Transverse colon (tissue), 4 donors: ENCODE data around the gene PCDH12. TPM values are rescaled to one million over a fixed set of nuclear protein-coding genes. Genes with fewer than 3 reads are reported as not detected.

Experiments used
- DNase-seq: peaks from one replicate; pipeline ENCODE4 v3.0.0-alpha.2; 2019
- H3K27ac ChIP-seq, 4 donors: fragments of 200-600 bp; sonication (generic); 2 replicates each; pipeline ENCODE4 v1.5.1; 2016 to 2018; ENCODE audit warnings: inconsistent platforms in 4 of 4
- H3K27me3 ChIP-seq: fragments of 200-600 bp; sonication (generic); 2 replicates; pipeline ENCODE4 v1.5.1; 2017; ENCODE audit warnings: inconsistent platforms
- H3K36me3 ChIP-seq, 4 donors: fragments of 200-600 bp; sonication (generic); 2 replicates each; pipeline ENCODE4 v1.5.1; 2017 to 2019; ENCODE audit warnings: inconsistent platforms in 4 of 4
- H3K4me1 ChIP-seq, 4 donors: fragments of 200-600 bp; sonication (generic); 2 replicates each; pipeline ENCODE4 v1.5.1; 2017 to 2020; ENCODE audit warnings: inconsistent platforms in 4 of 4
- H3K4me3 ChIP-seq, 4 donors: fragments of 200-600 bp; sonication (generic); 1 replicate in 1 of 4; 2 replicates in 3 of 4; pipeline versions ENCODE4 v1.5.1 to v1.6.1; 2017 to 2019; ENCODE audit warnings: inconsistent platforms in 4 of 4
- H3K9me3 ChIP-seq, 2 donors: fragments of 200-600 bp; sonication (generic); 2 replicates each; pipeline ENCODE4 v1.5.1; 2017 to 2019; ENCODE audit warnings: inconsistent platforms in 2 of 2
- CTCF ChIP-seq, 5 experiments: fragments of 200-600 bp in 3 of 5; fragments of 450-650 bp in 2 of 5; sonication (generic) in 3 of 5; IDR thresholded peaks; 1 replicate in 2 of 5; 2 replicates in 3 of 5; pipeline ENCODE4 v1.5.1; 2016 to 2017; ENCODE audit warnings: antibody characterized with exemption in 5 of 5, inconsistent platforms in 3 of 5, mild to moderate bottlenecking in 2 of 5, moderate library complexity in 1 of 5
- EP300 ChIP-seq: sonication (generic); formaldehyde crosslinking; IDR thresholded peaks from one replicate; pipeline ENCODE4 v1.6.1; 2017; ENCODE audit warnings: antibody characterized with exemption, low read depth
- POLR2A ChIP-seq: fragments of 450-650 bp; IDR thresholded peaks from one replicate; pipeline ENCODE4 v1.6.1; 2016; ENCODE audit warnings: antibody characterized with exemption, mild to moderate bottlenecking, moderate library complexity
- POLR2AphosphoS5 ChIP-seq, 3 donors: sonication (generic); formaldehyde crosslinking; IDR thresholded peaks; one replicate each; pipeline ENCODE4 v1.6.1; 2016; ENCODE audit warnings: antibody characterized with exemption in 3 of 3
- WGBS, 2 donors: methylation state at CpG; one replicate each; pipeline ENCODE4 v1.1.5; 2018; ENCODE audit warnings: low coverage in 1 of 2; 5-methylcytosine and 5-hydroxymethylcytosine counted together
- in situ Hi-C, 4 donors: fragments of 200-750 bp; cut with MboI; loops; one replicate each; pipeline versions ENCODE4 v1.15.0 to v1.15.1; 2017; ENCODE audit warnings: low sequenced_read_pairs in 3 of 4, low pct_ligation_motif_present in 1 of 4, low pct_unique_long_range_greater_than_20kb in 1 of 4
- intact Hi-C: fragments of 100-400 bp; cut with DNase I; formaldehyde crosslinking; loops from one replicate; pipeline ENCODE4 v1.15.1; 2023; ENCODE audit warnings: low total_unique reads
- total RNA-seq, 4 donors: library from RNA; depleted of rRNA; stranded (reverse); fragments of >200 nt; gene quantifications; one replicate each; pipeline ENCODE4 v1.1.0, GENCODE V29; 2016

PCDH12 gene
- total RNA-seq, 4 donors from 2014 or later = 0.37 to 0.95 (median 0.68) TPM; not detected in 1

- H3K27ac ChIP-seq = no peak overlapping the region
- 80% methylated on average over 2 to 6 of the region's 6 CpGs for WGBS, 2 donors
- H3K4me3 ChIP-seq = no peak overlapping the region
- in situ Hi-C loops = loop anchor here in 2 of 4 donors (10.0 to 25.0 kb wide), 2 partner anchors 144 to 336 kb away; partner anchors contain the start of gene SPRY4 (in 1 of the 2)
- H3K27me3 ChIP-seq = no peaks in the 10 kb centered on the region
- H3K4me1 ChIP-seq = no peaks in the 10 kb centered on the region
- peaks cover 0 to 17% (median 9%) of the 10 kb centered on the region in 4 donors for H3K36me3 ChIP-seq
- intact Hi-C loops = no loop called here
- no peak for TF ChIP-seq EP300
- TF ChIP-seq CTCF (IDR thresholded peaks at IDR 0.05) = no peak
- no peak for TF ChIP-seq POLR2AphosphoS5 (IDR thresholded peaks at IDR 0.05)
- DNase-seq = no peak
- no peaks in the 10 kb centered on the region for H3K9me3 ChIP-seq
These were observed 42.9 kb upstream of the PCDH12 start for GRCh38 chr5:142000704-142001484.

- Histone ChIP-seq H3K36me3 (peaks cover 0 to 17% (median 9%) of the 10 kb centered on the region in 4 donors), H3K27ac (no peak overlapping the region), H3K4me3 (no peak overlapping the region), H3K27me3 (no peaks in the 10 kb centered on the region), H3K9me3 (no peaks in the 10 kb centered on the region), H3K4me1 (no peaks in the 10 kb centered on the region)
- WGBS, 2 donors = 20 to 38% methylated on average over 1 of the region's 1 CpG
- in situ Hi-C loops = loop anchor here in 2 of 4 donors (10.0 to 25.0 kb wide), 2 partner anchors 145 to 337 kb away; partner anchors contain the start of gene SPRY4 (in 1 of the 2)
- no peak for DNase-seq
- intact Hi-C loops = no loop called here
- TF ChIP-seq EP300 = no peak
- no peak for TF ChIP-seq CTCF (IDR thresholded peaks at IDR 0.05)
- no peak for TF ChIP-seq POLR2AphosphoS5 (IDR thresholded peaks at IDR 0.05)
- TF ChIP-seq POLR2A = no peak
These were observed 42.2 kb upstream of the PCDH12 start for GRCh38 chr5:142000173-142000572.

- H3K4me3 ChIP-seq = no peak overlapping the region
- WGBS, 2 donors = 39 to 74% methylated on average over 3 to 6 of the region's 6 CpGs
- intact Hi-C loops (no loop called here), in situ Hi-C loops (loop anchor here in 3 of 4 donors (5.0 to 10.0 kb wide), 2 partner anchors 137 to 140 kb away; no protein-coding TSS in a partner anchor)
- DNase-seq = no peak
- TF ChIP-seq EP300 (no peak), POLR2AphosphoS5 (IDR thresholded peaks at IDR 0.05) (no peak), POLR2A (no peak), CTCF (IDR thresholded peaks at IDR 0.05) (no peak)
- peaks cover 0 to 25% (median under 1%) of the 10 kb centered on the region in 4 donors for H3K36me3 ChIP-seq
- no peaks in the 10 kb centered on the region for H3K27me3 ChIP-seq
- no peaks in the 10 kb centered on the region for H3K9me3 ChIP-seq
- no peak overlapping the region for H3K27ac ChIP-seq
- H3K4me1 ChIP-seq = no peaks in the 10 kb centered on the region
These were observed 39.5 kb upstream of the PCDH12 start for GRCh38 chr5:141997358-141997960.

- in situ Hi-C loops (loop anchor here in 3 of 4 donors (5.0 to 10.0 kb wide), 2 partner anchors 139 to 142 kb away; no protein-coding TSS in a partner anchor), intact Hi-C loops (no loop called here)
- 89 to 90% methylated on average over 3 of the region's 3 CpGs for WGBS, 2 donors
These were observed 37.7 kb upstream of the PCDH12 start for GRCh38 chr5:141995656-141996055.

More at GRCh38 chr5:141995656-141996055, 37.7 kb upstream of the PCDH12 start:
- no peaks in the 10 kb centered on the region for H3K9me3 ChIP-seq
- peaks cover 0 to 11% (median 6%) of the 10 kb centered on the region in 4 donors for H3K36me3 ChIP-seq
- no peak overlapping the region for H3K4me3 ChIP-seq
- DNase-seq = no peak
- TF ChIP-seq CTCF (IDR thresholded peaks at IDR 0.05) = no peak
- TF ChIP-seq POLR2AphosphoS5 (IDR thresholded peaks at IDR 0.05) = no peak
- TF ChIP-seq EP300 = no peak
- no peak for TF ChIP-seq POLR2A
- no peak overlapping the region for H3K27ac ChIP-seq
- H3K27me3 ChIP-seq = no peaks in the 10 kb centered on the region
- no peaks in the 10 kb centered on the region for H3K4me1 ChIP-seq
